Stomach (tissue), 9 donors: Measurements from ENCODE around the gene EML6. TPM values are rescaled to one million over a fixed set of nuclear protein-coding genes. Genes with fewer than 3 reads are reported as not detected.

ENCODE experiments used
- DNase-seq, 2 donors: peaks; one replicate each; pipeline versions ENCODE4 v3.0.0 to v3.0.0-alpha.2; 2013 to 2019
- H3K27ac ChIP-seq, 5 donors: fragments of 200-600 bp in 4 of 5; sonication (generic) in 4 of 5; one replicate each; pipeline ENCODE4 v1.5.1; 2013 to 2019; ENCODE audit warnings: mild to moderate bottlenecking in 1 of 5, moderate library complexity in 1 of 5
- H3K27me3 ChIP-seq, 3 donors: fragments of 200-600 bp; sonication (generic); one replicate each; pipeline ENCODE4 v1.5.1; 2017 to 2019; ENCODE audit warnings: mixed run types in 1 of 3
- H3K36me3 ChIP-seq, 4 donors: fragments of 200-600 bp; sonication (generic); 1 replicate in 3 of 4; 2 replicates in 1 of 4; pipeline ENCODE4 v1.5.1; 2016 to 2019
- H3K4me1 ChIP-seq, 4 donors: fragments of 200-600 bp; sonication (generic); one replicate each; pipeline ENCODE4 v1.5.1; 2016 to 2019
- H3K4me3 ChIP-seq, 4 donors: fragments of 200-600 bp; sonication (generic) in 3 of 4; one replicate each; pipeline ENCODE4 v1.5.1; 2016 to 2019; ENCODE audit warnings: mild to moderate bottlenecking in 1 of 4
- H3K9me3 ChIP-seq, 4 donors: fragments of 200-600 bp; sonication (generic); one replicate each; pipeline ENCODE4 v1.5.1; 2016 to 2019
- EP300 ChIP-seq: sonication (generic); formaldehyde crosslinking; IDR thresholded peaks from one replicate; pipeline ENCODE4 v1.6.1; 2017; ENCODE audit warnings: antibody characterized with exemption
- POLR2A ChIP-seq, 4 donors: fragments of 450-650 bp; IDR thresholded peaks; one replicate each; pipeline ENCODE4 v1.6.1; 2016; ENCODE audit warnings: antibody characterized with exemption in 4 of 4, control low read depth in 2 of 4, mild to moderate bottlenecking in 1 of 4, moderate library complexity in 1 of 4
- POLR2AphosphoS5 ChIP-seq, 3 donors: sonication (generic); formaldehyde crosslinking; IDR thresholded peaks; one replicate each; pipeline ENCODE4 v1.6.1; 2016; ENCODE audit warnings: antibody characterized with exemption in 3 of 3
- WGBS, 5 donors: extraction: QIAGEN DNeasy Blood & Tissue Kit in 3 of 5; methylation state at CpG; one replicate each; pipeline versions ENCODE4 v1.1.5 to v1.1.7; 2013 to 2018; 5-methylcytosine and 5-hydroxymethylcytosine counted together
- intact Hi-C: fragments of 100-400 bp; cut with DNase I; formaldehyde crosslinking; loops from one replicate; pipeline ENCODE4 v1.15.1; 2023; ENCODE audit warnings: low total_unique reads
- polyA plus RNA-seq, 3 donors: library from polyadenylated mRNA; stranded (reverse); fragments of 200-250 nt; gene quantifications; one replicate each; pipeline ENCODE4 v1.2.3, GENCODE V29; 2013
- total RNA-seq, 5 donors: library from RNA; depleted of rRNA; stranded (reverse); fragments of >200 nt; gene quantifications; one replicate each; pipeline versions ENCODE4 v1.1.0 to v1.2.3, GENCODE V29; 2014 to 2016
- TF ChIP-seq, protein P1 (sequence below), 7 experiments: fragments of 450-650 bp in 4 of 7; fragments of 200-600 bp in 3 of 7; sonication (generic) in 3 of 7; IDR thresholded peaks; one replicate each; pipeline ENCODE4 v1.5.1; 2016 to 2019; ENCODE audit warnings: antibody characterized with exemption in 7 of 7, control low read depth in 2 of 7, mild to moderate bottlenecking in 1 of 7
- donor health status: healthy with polysubstance abuse.
- donor health status: Bipolar disorder and iron deficiency.
- donor health status: healthy.

Gene EML6
- total and polyA plus RNA-seq, 8 donors = 0.45 to 10.1 (median 1.8) TPM; not detected in 1

DNA sequence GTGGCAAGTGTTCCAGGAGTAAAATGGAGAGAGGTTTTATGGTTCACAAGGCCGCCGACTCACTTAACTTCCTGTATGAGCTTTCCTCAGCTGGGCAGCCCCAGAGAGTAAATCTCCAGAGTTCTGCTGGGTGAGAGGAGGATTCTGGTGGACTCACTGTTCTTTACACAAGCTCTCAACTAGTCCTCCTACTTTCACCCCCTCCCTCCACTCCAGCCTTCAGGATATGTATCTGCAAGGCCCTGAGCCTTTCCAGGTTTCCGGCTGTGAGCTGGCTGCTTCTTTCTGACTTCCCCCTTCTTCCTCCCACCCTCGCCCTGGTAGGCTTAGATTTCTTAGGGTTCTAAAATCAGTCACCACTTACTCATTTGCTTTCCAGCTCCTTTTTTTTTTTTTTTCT lies 34.0 kb downstream of the EML6 start:
- TF ChIP-seq POLR2AphosphoS5 (IDR thresholded peaks at IDR 0.05) (no peak), EP300 (no peak), POLR2A (IDR thresholded peaks at IDR 0.05) (no peak)
- TF ChIP-seq, protein P1, sequence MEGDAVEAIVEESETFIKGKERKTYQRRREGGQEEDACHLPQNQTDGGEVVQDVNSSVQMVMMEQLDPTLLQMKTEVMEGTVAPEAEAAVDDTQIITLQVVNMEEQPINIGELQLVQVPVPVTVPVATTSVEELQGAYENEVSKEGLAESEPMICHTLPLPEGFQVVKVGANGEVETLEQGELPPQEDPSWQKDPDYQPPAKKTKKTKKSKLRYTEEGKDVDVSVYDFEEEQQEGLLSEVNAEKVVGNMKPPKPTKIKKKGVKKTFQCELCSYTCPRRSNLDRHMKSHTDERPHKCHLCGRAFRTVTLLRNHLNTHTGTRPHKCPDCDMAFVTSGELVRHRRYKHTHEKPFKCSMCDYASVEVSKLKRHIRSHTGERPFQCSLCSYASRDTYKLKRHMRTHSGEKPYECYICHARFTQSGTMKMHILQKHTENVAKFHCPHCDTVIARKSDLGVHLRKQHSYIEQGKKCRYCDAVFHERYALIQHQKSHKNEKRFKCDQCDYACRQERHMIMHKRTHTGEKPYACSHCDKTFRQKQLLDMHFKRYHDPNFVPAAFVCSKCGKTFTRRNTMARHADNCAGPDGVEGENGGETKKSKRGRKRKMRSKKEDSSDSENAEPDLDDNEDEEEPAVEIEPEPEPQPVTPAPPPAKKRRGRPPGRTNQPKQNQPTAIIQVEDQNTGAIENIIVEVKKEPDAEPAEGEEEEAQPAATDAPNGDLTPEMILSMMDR (IDR thresholded peaks at IDR 0.05) = no peak
- Histone ChIP-seq H3K27me3 (no peaks in the 10 kb centered on the region), H3K27ac (no peak overlapping the region), H3K4me3 (no peak overlapping the region), H3K9me3 (no peaks in the 10 kb centered on the region), H3K36me3 (no peaks in the 10 kb centered on the region), H3K4me1 (no peaks in the 10 kb centered on the region)
- DNase-seq = no peak
- WGBS, 5 donors = 73 to 93% (median 83%) methylated on average over 4 of the region's 4 CpGs
- intact Hi-C loops = no loop called here

DNA sequence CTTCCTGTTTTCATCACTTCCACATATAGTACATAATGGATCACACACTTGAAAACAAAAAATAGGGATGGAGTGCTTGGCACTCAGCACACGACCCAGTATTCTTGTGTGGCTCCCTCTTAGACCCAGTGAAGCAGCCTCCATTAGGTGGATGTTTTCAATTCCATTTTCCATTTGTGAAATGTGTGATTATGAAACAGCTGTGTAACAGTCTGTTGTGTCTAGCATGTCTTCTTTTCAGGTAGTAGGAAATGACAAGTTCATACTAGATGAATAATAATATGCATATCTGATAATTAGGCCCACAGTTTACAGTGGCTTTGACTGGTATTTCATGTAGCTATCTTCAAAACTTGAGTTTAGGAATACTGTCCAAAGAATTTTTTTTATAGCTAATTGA lies 35.5 kb downstream of the EML6 start:
- intact Hi-C loops = no loop called here
- H3K4me1 ChIP-seq = no peaks in the 10 kb centered on the region
- no peaks in the 10 kb centered on the region for H3K9me3 ChIP-seq
- no peaks in the 10 kb centered on the region for H3K36me3 ChIP-seq
- H3K27me3 ChIP-seq = no peaks in the 10 kb centered on the region
- no peak overlapping the region for H3K27ac ChIP-seq
- no peak overlapping the region for H3K4me3 ChIP-seq
- no peak for DNase-seq
- TF ChIP-seq EP300 (no peak), POLR2AphosphoS5 (IDR thresholded peaks at IDR 0.05) (no peak), POLR2A (IDR thresholded peaks at IDR 0.05) (no peak)
- TF ChIP-seq, protein P1 (IDR thresholded peaks at IDR 0.05) = no peak
- WGBS, 5 donors = 65 to 89% (median 73%) methylated on average over 1 of the region's 1 CpG

DNA sequence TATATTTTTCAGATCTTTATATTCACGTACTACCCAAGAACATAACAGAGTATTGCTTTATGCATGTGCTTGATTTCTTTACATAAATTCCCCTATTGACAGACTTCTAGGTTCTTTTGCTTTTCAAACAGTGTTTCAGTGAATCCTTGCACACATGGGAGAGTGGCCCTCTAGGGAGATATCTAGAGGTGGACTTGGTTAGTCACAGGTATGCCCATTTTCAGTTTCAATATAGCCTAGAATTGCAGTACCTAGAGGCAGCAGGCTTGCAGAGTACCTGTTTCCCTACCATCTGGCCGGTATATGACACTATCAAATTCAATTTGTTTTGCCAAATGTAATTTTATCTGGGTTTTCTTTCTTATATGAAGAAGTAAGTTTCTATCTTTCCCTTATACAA lies 36.8 kb downstream of the EML6 start:
- no peaks in the 10 kb centered on the region for H3K9me3 ChIP-seq
- no peak overlapping the region for H3K27ac ChIP-seq
- intact Hi-C loops = no loop called here
- WGBS, 5 donors = 89 to 94% (median 93%) methylated on average over 2 of the region's 2 CpGs
- no peaks in the 10 kb centered on the region for H3K27me3 ChIP-seq
- DNase-seq = no peak
- no peaks in the 10 kb centered on the region for H3K4me1 ChIP-seq
- TF ChIP-seq POLR2AphosphoS5 (IDR thresholded peaks at IDR 0.05) (no peak), POLR2A (IDR thresholded peaks at IDR 0.05) (no peak), EP300 (no peak)
- TF ChIP-seq, protein P1 (IDR thresholded peaks at IDR 0.05) = no peak
- no peaks in the 10 kb centered on the region for H3K36me3 ChIP-seq
- H3K4me3 ChIP-seq = no peak overlapping the region

DNA sequence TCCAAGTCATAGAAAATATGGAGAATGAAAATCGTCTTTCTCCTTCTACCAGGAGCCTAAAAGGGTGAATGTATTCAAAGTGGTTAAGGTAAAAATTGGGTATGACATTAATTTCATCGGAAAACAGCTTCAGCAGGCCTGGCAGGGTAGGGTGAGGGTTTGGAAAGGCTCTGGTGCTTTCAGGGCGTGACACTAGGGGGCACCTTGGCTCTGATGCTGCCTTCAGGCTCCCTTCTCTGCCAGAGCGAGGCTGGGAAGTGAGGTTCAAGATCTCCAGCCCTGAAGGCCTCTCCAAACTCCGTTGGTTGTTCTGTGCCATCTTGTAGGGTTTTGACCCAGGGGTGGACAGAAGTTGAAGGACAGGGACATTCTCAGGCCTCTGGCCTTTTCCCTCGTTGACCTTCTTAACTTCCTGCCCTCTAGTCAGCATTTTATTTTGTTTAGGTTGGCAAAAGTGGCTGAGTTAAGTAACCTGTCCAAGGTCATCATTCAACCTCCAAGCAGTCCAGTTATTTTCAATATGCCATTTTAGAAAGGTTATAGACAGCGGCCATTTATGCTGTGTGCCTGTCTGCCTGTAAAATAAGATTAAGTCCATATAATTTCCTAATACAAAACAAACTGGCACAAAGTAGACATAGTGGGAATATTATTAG lies 40.3 kb downstream of the EML6 start:
- WGBS, 5 donors = 64 to 79% (median 74%) methylated on average over 7 of the region's 7 CpGs
- no peak overlapping the region for H3K27ac ChIP-seq
- H3K36me3 ChIP-seq = no peaks in the 10 kb centered on the region
- TF ChIP-seq, protein P1 (IDR thresholded peaks at IDR 0.05) = no peak
- TF ChIP-seq POLR2AphosphoS5 (IDR thresholded peaks at IDR 0.05) (no peak), EP300 (no peak), POLR2A (IDR thresholded peaks at IDR 0.05) (no peak)
- no peaks in the 10 kb centered on the region for H3K4me1 ChIP-seq
- intact Hi-C loops = no loop called here
- DNase-seq = no peak
- H3K4me3 ChIP-seq = no peak overlapping the region
- H3K27me3 ChIP-seq = no peaks in the 10 kb centered on the region
- no peaks in the 10 kb centered on the region for H3K9me3 ChIP-seq
